ENCODE data around the gene C4A.

- TF ChIP-seq SUZ12 (IDR thresholded peaks at IDR 0.05) (no peak), BHLHE40 (IDR thresholded peaks at IDR 0.05; ENCODE audit: borderline replicate concordance) (no peak), FOXM1 (IDR thresholded peaks at IDR 0.05; ENCODE audit: borderline replicate concordance) (no peak), HDGF (IDR thresholded peaks at IDR 0.05; ENCODE audit: borderline replicate concordance) (no peak), FOXK2 (IDR thresholded peaks at IDR 0.05) (no peak), ARNT (IDR thresholded peaks at IDR 0.05) (no peak), SP1 (IDR thresholded peaks at IDR 0.05) (no peak), ELF4 (IDR thresholded peaks at IDR 0.05) (no peak), TARDBP (IDR thresholded peaks at IDR 0.05) (no peak)
Measured at GRCh38 chr6:31968326-31968725, 13.5 kb upstream of the C4A start.
